Measurements from ENCODE around the gene CCL19.
"Not testable (repeated sequence)": the region's sequence is repeated elsewhere in the genome, so short reads cannot be mapped to it uniquely, and the experiment has no call there.

The CCL19 gene

DNA sequence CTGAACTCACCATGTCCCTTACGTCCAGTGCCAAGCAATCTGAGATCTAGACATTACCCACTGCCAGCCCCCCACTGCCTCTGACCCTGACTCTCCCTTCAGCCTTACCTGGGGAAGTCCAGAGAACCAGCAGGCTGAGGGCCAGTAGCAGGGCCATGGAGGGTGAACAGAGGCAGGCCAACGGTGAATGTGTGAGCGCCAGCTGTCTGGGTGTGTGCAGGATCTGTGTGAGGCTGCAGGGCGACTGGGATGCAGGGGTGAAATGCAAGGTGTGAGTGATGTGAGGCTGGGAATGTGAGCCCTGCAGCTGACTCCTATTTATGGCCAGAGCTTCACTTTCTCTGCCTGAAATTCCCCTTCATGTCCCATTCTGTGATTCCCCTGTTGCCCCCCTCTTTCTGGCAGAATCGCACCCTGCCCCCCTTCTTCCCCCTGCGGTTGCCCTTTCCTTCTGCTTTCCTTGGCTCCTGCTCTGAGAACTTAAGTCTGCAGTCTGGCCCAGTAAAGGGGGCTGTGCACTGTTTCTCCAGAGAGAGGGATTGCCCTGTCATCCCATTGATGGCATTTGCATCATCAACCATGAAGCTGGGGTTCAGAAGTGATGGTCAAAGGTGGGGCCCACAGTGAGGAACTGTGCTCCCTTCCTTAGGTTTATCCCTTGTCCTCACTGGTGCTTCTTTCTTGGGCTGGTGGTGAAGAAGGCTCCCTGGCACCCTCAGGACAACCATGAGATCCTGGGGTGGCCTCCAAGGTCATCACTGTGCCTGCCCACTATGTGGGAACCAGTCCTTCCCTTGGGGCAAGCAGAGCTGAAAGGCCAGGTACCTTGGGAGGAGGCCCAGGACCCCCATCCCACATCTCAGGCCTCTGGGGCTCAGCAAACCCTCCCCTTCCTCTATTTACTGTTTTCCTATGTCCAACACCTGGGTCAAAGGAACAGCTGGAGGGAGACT is at the start of gene CCL19:
Gene CCL19 (minus strand): TSS at position 294 of the 953 bp plus-strand sequence. CDS start 137 bp downstream, at position 157.
- DNase-seq: no peak

DNA sequence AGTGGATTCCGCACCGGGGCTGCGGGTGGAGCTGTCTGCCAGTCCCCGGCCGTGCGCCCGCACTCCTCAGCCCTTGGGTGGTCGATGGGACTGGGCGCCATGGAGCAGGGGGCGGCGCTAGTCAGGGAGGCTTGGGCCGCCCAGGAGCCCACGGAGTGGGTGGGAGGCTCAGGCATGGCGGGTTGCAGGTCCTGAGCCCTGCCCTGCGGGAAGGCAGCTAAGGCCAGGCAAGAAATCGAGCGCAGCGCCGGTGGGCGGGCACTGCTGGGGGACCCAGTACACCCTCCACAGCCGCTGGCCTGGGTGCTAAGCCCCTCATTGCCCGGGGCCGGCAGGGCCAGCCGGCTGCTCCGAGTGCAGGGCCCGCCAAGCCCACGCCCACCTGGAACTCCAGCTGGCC is 49.1 kb upstream of the CCL19 start:
- not testable (repeated sequence) for DNase-seq

DNA sequence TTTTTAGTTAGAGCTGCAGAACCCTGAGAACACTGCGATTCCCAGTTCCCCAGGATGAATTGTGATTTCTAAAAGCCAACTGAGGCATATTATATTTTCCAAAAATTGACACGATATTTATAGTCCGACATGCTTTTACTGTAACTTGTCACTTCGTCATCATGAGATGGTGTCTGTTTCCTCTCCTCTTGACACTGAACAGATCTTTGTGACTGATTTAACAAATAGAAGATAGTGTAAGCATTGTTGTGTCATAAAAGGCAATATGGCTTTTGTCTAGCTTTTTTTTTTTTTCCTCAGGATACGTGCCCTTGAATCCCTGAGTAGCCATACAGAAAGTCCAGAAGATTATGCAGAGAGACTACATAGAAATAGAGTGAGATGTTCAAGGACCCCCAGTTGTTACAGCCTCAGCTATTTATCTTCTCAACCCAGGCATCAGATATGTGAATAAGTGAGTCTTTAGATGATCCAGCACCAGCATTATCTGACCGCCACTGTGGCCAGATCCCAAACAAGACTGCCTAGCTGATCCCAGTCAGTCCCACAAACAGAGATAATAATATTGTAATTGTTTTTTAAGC is 46.7 kb upstream of the CCL19 start:
- no peak for DNase-seq

DNA sequence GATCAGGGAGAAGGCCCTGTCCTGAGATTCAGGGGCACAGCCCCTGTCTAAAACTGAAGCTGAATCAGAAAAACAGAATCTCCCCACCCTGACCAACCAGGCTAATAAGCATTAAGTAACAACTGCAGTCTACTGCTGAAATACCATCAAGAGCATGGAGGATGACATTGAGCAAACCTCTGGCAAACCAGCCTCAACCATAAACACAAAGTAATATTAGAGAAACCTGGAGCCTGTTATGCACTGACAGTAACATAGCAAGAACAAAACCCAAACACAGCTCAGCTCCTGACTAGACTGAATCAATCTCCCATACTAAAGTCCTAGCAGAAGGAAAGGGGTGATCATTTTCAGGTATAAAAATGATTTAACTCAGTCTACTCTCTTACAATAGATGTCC is 43.6 kb upstream of the CCL19 start:
- no peak for DNase-seq

DNA sequence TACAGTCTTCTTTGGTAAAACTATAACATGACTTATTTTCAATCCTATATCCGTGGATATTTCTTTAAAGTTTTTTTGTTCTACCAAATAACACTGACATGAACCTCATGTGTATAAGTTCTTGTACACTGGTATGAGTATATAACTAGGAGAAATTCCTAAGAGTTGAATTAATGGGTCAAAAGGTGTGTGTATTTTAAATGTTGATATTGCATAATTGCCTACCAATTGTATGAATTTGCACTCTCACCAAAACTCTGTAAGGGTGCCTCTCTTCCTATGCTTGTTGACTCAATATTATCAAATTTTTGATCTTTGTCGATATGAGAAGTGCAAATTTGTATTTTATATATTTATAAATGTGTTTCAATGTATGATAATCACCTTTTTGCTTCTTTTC is 41.8 kb upstream of the CCL19 start:
- no peak for DNase-seq

DNA sequence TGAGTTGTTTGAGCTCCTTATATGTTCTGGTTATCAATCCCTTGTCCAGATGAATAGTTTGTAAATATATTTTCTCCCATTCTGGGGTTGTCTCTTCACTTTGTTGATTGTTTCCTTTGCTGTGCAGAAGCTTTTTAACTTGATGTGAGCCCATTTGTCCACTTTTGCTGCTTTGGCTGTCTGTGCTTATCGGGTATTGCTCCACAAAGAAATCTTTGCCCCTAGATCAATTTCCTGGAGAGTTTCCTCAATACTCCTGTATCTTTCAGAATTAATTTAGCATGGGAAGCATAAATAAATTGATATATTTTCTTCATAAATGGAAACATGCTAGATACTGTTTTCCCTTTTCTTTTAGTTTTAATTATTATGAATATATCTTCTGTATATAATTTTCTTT is 41.4 kb upstream of the CCL19 start:
- DNase-seq: no peak

DNA sequence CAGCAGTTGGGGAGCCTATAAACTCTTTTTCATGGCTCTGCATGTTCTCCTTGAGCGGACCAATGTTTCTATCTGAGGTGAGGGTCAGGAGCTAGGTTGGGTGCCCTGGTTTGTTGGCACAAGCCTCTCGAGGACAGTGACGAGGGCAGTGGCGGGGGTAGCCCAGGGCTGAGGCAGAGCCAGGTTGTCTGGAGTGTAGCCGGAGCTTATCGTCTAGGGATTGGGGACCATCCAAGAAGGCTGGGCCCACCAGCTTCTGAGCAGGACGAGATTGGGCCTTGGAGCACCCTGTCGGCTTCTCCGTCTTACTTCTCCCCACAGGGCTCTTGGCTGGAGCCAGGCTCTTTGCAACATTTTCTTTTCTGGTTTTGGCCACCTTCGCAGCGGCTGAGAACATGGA is 32.1 kb upstream of the CCL19 start:
- DNase-seq: no peak

DNA sequence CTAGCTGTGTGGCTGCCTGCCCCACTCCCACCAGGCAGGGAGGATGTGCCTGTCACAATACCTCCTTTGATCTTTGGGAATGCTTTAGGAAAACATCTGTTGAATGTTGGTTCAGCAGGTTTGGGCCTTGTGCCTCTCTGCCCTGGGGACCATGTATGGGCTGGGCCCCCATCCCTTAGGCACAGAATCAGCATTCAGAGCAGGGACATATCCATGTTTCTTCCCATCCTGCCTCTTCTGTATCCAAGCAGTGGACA is 28.6 kb upstream of the CCL19 start:
- not testable (repeated sequence) for DNase-seq

DNA sequence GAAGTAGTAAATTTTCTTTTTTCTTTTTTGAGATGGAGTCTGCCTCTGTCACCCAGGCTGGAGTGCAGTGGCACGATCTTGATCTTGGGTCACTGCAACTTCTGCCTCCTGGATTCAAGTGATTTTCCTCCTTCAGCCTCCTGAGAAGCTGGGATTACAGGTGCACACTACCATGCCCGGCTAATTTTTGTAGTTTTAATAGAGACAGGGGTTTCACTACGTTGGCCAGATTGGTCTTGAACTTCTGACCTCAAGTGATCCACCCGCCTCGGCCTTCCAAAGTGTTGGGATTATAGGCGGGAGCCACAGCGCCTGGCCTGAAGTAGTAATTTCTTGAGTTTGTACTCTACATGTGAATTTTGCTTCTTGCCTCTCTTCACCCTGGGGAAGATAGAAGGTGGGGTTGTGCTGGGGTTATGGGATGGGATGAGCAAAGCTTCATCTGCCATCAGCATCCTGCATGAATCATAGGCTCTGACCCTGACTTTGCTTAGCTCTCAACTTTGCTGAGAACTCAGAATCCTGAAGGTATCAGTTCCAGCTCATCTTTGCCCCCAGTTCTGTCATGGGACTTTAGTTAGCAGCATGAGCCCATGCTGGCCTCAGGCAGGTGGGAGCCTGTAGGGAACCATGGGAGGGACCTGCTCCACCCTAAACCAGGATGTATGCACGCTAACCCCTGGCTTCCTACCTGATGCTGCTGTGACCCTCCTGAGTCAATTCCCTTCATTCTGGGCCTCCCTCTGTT is 28.1 kb upstream of the CCL19 start:
- no peak for DNase-seq

DNA sequence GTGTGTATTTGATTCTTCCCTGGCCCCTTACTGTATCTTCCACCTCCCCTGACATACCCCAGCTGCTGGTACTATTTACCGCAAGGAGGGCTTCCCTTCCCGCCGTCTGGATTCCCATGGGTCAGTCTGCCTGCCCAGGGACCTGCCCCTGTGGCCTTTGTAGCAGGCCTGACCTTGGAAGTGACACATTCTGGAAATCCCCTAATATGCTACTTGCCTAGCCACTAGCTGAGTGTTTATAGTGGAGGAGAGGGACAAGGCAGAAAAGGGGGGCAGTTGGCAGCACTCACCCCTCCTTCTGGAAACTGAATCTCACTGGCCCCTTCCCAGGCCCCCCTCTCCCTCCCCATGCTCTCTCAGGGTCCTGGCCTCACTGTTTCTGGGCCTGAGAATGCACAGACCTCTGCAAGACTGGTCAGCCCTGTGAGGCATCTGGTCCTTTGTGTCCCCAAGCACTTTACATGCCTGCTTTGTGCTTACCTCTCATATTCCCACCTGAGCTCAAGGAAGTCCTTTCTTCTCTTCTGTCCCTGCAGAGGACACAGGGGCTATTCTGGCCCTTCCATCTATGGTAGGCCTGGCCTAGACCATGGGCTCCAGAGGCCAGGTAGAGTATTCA is 27.0 kb upstream of the CCL19 start:
- no peak for DNase-seq

DNA sequence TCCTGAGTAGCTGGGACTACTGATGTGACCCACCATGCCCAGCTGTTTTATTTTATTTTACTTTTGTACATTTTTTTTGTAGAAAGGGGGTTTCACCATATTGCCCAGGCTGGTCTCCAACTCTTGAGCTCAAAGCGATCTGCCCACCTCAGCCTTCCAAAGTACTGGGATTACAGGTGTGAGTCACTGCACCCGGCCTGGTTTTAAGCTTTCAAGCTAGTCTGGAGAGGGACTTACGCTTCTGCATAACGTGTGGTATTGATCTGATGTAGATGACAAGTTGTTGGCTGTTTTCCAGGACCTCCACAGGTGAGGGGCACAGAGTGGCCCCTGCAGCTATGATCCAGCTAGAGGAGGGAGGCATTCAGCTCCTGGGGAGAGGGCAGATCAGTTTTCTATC is 25.6 kb upstream of the CCL19 start:
- no peak for DNase-seq

DNA sequence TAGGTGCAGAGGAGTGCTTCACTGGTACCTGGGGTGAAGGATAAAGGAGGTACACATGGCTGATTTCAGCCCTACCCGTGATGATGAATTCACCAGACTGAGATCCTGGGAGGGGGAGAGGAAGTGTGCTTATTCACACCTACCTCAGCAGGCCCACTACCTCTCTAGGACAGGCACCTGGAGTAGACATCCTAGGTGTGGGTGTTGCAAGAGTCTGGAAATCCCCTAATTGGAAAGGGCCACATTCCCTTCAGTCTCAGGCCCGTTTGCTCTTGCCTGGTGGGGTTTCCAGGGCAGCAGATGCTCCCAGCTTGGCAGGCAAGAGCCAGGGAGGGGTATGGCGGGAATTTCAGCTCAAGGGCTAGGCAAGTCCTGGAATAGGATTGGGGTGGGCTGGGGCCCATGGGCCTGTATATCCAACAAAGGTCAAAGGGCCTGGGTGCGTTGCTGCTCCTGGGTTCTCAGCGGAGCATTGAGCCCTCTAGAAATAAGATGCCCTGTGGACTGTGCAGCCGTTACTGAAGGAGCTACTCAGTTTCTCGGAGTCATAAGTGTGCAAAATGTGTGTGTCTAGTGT is 24.7 kb upstream of the CCL19 start:
- DNase-seq: no peak

DNA sequence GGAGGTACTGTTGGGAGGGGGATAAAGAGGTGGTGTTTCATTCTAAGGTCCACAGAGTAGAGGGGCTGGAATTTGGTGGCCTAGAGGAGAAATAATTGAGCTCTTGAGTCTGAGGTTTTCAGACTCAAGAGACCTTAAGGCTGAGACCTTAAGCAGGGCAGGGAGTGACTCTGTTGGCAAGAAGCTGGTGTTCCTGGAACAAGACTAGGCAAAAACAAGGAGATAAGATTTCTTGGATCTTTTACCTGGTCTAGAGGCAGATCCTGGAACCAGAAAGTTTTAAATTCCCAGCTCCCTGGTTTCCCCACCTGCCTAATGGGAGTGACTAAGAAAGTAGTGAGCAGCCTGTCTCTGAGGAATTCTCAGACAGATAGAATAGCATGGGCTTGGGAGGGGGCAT is 22.9 kb upstream of the CCL19 start:
- no peak for DNase-seq

DNA sequence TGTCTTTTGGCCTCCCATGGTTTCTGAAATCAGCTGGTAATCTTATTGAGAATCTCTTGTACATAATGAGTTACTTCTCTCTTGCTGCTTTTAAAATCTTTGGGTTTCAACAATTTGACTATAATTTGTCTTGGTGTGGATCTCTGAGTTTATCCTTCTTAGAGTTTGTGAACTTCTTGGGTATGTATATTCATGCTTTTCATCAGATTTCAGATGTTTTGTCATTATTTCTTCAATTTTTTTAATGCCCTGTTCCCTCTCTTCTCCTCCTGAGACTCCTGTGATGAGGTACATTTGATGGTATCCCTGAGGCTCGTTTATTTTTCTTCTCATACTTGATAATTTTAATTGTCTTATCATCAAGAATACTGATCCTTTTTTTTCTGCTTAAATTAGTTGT is 21.1 kb upstream of the CCL19 start:
- no peak for DNase-seq

DNA sequence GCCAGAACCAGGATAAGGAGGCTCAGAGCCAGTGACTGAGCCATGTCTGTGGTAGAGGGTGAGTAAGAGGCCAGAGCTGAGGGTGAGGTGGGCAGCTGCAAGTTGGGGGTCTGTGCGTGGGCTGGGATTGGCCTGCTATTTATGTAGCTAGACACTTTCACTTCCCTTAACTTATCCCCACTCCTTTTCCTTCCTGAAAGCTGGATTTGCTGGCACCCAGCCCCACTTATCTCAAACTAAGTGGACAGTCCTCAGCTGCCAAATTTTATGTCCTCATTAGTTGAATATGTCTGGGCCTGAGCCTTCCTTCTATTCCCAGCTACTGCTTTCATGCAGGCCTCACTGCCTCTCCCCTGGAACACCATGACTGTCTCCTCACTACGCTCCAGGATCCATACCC is 18.9 kb upstream of the CCL19 start, which contains the start of gene CCL21:
Gene CCL21 (minus strand): TSS at position 114 of the 400 bp plus-strand sequence. CDS start 70 bp downstream, at position 44.
- DNase-seq: no peak

DNA sequence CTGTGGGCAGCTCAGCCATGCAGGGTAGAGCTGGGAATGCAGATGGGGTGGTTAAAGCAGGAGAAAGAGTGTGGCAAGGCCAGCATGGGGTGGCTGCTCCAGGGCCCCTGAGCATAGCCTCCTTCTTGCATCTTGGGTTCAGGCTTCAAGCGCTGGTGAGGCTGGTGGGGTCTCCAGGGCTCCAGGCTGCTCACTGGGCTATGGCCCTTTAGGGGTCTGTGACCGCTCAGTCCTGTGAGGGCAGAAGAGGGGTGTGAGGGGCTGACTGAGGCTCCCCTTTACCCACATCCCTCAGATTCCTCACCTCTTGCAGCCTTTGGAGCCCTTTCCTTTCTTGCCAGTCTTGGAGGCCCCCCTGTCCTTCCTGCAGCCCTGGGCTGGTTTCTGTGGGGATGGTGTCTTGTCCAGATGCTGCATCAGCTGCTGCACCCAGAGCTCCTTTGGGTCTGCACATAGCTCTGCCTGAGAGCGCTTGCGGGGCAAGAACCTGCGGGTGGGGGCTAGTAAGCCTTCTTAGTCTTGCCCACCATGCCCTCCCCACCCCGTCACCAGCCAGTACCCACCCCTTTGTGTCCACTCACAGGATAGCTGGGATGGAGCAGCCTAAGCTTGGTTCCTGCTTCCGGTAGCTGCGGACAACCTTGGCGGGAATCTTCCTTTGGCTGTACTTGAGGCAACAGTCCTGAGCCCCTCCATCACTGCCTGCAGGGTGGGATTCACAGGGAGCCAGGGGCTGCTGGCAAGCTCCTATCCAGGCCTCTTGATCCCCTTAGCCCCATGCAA is 18.3 kb upstream of the CCL19 start:
- no peak for DNase-seq

DNA sequence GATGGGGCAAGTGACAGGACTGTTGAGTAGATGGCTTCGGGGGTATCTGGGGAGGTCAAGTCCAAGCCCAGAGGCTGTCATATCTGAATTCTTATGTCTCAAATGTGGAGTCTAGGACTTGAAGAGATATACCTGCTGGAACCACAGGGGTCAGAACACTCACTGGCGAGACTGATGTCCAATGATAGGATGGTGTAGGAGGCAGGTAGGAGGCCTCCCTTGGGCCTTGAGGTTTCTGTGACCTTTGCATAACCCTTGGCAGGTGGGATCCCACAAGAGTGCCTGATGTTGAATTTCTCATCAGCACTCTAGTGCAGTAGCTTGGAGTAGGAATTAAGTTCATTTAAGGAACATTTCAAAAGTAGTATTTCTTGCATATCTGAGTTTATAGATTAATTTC is 16.1 kb upstream of the CCL19 start:
- DNase-seq: no peak

DNA sequence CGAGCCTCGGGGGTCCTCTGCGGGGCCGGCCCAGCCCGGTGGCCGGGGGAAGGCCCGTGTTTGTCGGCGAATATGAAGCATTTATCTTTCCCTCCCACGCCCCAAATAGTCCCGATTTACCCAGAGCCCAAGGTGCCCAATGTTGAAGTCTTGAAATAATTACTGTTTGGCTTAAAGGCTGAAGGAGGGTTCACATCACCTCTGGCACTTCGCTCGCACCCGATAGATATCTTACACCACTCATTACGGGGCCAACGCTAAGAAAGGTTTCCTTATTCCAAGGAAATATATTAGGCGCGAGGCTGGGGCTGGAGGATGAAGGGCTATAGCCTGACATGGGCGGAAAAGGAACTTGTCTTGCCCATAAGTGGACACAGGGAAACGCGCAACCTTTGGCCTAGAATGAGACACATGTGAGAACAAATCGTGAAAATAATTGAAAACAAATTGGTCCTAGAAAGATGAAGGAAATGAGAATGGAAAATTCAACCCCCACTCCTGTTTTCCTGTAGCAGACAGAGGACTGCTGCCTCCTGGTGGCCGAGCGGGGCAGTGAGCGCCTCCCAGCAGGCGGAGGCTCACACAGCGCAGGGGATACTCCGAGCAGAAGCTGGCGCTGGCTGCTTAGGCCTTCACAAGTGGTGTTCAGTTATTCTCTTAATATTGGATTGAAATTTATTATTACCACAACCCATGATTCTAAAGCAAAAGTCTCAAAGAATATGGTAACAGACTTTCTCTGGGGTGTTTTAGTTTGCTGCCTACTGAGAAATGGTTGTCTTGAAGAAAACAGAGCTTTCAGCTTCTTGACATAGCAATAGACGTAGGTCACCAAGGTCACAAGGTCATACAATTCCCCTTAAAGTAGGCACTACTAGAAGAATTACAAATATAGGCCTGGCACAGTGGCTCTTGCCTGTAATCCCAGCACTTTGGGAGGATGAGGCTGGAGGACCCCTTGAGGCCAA is 11.0 kb upstream of the CCL19 start:
- peak; percentile 60 for DNase-seq

DNA sequence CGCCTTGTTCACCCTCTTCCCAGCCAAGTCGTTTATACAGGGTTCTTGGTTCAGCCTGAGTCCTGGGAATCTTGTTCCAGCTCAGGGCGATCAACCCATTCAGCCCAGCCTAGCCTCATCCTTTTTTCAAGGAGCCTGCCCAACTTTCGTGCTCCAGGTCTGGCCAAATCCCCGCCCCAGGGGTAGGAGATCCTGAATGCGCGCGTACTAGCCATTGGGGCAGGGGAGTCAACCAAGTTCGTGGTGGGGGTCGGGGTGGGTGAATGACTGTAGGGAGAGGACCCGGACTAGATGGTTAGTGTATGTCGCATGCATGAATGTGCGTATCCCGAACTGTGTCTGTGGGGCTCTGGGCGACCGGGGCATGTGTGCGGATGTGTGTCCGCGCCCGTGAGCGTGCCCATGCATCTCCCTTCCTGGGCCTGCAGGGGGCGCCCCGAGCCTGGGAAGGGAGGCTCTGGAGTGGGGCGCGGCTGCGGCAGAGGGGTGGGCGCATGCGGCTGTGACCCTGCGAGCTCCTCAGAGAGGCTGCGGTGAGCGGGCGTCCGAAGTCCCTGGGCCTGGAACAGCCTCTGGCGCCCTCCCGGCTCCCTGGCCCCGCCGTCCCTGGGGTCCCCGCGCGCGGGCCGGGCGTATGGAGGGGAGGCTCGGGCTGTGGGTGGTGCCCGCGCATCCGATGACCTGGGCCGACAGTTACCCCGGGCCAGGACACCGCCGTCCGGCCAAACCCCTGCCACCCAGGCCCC is 10.1 kb upstream of the CCL19 start:
- peak; percentile 50 for DNase-seq

DNA sequence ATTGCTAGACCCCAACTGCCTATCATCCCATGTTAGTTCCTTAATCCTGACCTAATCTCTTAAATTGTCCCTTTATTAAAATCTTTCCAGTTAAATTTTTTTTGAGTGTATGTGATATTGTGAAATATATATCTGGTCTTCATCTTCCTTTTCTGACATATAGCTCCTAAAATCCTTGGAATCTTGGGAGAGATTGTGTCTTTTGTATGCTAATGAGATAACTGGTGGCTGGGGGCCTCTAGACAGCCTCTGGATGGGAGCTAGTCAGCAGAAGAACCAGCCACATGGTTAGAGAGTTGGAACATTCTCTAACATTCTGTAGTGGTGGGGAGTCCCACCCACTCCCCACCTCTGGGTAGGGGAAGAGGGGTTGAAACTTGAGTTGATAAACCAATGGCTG is 3.7 kb upstream of the CCL19 start:
- no peak for DNase-seq

All from COR-L47 (cell line).